D721Med (cell line): ENCODE data around the gene FGFR1OP2.

Experiments used
- DNase-seq: peaks from one replicate; pipeline ENCODE4 v3.0.0; 2011; ENCODE audit warnings: low spot score; ENCODE audit not compliant: insufficient read length
- FAIRE-seq: peaks from 2 replicates; lab custom pipeline; 2011; peaks lifted over from hg19 to GRCh38; lab: Jason Lieb, UNC
- TF ChIP-seq, protein P1 (sequence below): IDR thresholded peaks from 2 replicates; pipeline ENCODE4 v1.5.1; 2012; ENCODE audit warnings: mild to moderate bottlenecking, control low read depth; ENCODE audit not compliant: insufficient read depth; ENCODE audit errors: missing control alignments

The FGFR1OP2 gene

DNA sequence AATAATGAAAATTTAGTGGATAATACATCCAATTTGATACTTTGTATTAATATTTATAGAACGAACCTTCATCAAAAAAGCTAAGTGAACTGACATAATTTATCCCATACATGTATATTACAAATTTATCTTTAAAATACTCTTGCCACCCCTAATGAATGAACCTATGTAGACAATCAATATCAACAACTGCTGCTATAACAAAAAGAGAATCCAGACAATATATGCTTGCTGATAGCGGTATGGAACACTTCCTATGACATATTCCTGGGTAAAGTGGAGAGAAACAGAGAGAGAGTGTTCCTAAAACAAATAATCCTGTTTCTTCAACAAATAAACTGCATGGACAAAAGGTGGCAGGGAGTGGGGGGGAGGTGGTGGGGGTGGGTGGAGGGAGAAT lies 44.6 kb downstream of the FGFR1OP2 start:
- FAIRE-seq (no peak), DNase-seq (no peak)
- TF ChIP-seq, protein P1, sequence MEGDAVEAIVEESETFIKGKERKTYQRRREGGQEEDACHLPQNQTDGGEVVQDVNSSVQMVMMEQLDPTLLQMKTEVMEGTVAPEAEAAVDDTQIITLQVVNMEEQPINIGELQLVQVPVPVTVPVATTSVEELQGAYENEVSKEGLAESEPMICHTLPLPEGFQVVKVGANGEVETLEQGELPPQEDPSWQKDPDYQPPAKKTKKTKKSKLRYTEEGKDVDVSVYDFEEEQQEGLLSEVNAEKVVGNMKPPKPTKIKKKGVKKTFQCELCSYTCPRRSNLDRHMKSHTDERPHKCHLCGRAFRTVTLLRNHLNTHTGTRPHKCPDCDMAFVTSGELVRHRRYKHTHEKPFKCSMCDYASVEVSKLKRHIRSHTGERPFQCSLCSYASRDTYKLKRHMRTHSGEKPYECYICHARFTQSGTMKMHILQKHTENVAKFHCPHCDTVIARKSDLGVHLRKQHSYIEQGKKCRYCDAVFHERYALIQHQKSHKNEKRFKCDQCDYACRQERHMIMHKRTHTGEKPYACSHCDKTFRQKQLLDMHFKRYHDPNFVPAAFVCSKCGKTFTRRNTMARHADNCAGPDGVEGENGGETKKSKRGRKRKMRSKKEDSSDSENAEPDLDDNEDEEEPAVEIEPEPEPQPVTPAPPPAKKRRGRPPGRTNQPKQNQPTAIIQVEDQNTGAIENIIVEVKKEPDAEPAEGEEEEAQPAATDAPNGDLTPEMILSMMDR = no peak

DNA sequence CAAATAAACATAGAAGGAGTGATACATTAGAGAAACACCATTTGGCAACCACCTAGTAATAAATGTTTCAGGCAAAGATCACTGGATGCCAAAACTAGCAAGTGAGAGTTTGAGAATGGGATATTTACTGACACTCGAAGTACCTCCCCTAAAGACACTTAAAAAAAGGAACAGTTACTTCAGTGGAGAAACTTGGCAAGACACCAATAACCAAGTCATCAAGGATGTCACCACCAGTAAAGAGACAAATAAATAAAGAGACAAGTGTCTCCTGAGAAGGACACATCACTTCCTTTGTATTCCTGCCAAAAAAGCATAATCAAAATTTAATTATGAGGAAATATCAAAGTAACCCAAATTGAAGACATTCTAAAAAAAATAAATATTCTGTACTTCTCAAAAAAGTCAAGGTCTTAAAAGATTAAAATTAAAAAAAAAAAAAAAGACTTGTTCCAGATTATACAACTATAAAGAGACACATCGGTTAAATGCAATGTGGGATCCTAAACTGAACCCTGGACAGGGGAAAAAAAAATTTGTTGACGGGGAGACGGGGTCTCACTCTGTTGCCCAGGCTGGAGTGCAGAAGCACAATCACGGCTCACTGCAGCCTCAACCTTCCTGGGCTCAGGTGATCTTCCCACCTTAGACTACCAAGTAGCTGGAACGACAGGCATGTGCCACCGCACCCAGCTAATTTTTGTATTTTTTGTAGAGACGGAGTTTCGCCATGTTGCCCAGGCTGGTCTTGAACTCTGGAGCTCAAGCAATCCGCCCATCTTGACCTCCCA lies 49.6 kb downstream of the FGFR1OP2 start:
- TF ChIP-seq, protein P1 = no peak

DNA sequence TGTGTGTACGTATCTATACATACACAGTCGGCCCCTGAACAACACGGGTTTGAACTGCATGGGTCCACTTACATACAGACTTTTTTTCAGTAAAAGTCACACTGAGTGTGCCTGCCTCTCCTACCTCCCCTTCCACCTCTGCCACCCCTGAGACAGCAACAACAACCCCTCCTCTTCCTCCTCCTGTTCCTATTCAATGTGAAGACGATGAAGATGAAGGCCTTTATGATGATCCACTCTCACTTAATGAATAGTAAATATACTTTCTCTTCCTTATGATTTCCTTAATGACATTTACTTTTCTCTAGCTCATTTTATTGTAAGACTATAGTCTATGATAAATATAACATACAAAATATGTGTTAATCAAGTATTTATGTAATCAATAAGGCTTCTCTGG lies 50.4 kb downstream of the FGFR1OP2 start:
- FAIRE-seq (no peak), DNase-seq (no peak)
- TF ChIP-seq, protein P1 = no peak

More for the DNA sequence above, 49.6 kb downstream of the FGFR1OP2 start:
- DNase-seq = no peak
- FAIRE-seq = no peak

DNA sequence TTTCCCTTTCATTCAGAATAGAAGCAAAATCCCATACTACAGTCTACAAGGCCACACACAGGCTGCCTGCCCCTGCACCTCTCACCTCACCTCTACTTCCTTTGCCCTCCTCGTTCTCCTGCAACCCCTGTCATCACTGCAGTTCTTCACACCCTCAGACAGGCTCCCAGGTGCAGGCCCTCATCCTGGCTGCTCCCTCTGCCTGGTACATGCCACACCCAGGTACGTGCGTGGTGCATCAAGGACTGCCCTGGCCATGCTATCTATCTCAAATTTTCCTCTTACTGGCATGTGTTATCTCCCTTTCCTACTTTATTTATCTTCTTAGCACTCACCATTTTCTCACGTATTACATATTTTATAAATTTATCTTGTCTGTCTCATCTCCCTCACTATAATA lies 51.6 kb downstream of the FGFR1OP2 start:
- TF ChIP-seq, protein P1 = no peak
- DNase-seq (no peak), FAIRE-seq (no peak)

DNA sequence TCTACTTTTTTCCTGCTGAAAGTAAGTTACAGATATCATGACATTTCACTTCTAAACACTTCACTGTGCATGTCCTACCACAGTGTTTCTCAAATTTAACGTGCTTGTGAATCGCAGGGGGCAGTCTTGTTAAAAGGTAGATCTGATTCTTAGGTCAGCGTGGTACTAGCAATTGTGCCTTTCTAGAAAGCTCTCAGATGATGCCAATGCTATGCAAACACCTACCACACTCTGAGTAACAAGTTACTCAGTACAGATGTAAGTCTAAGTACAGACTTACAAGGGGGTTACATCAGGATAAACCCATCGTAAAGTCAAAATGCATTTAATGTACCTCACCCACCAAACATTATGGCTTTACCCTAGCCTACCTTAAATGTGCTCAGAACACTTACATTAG lies 53.6 kb downstream of the FGFR1OP2 start:
- no peak for FAIRE-seq
- TF ChIP-seq, protein P1 = no peak

DNA sequence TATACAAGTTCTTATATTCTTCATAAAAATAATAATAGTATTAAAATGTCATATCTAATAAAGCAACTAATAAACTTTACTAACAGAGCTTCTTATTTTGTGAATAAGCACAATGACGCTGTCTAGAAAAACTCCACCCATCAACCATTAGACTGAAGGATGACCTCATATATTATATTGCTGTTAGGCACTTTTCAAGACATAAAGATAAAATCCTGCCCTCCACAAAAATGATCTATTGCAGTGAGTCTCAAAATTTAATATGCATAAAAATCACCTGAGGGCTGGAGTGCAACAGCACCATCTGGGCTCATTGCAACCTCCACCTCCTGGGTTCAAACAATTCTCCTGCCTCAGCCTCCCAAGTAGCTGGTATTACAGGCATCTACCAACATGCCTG lies 55.8 kb downstream of the FGFR1OP2 start:
- DNase-seq (no peak), FAIRE-seq (no peak)
- TF ChIP-seq, protein P1 = no peak

More for the DNA sequence above, 53.6 kb downstream of the FGFR1OP2 start:
- DNase-seq = no peak

DNA sequence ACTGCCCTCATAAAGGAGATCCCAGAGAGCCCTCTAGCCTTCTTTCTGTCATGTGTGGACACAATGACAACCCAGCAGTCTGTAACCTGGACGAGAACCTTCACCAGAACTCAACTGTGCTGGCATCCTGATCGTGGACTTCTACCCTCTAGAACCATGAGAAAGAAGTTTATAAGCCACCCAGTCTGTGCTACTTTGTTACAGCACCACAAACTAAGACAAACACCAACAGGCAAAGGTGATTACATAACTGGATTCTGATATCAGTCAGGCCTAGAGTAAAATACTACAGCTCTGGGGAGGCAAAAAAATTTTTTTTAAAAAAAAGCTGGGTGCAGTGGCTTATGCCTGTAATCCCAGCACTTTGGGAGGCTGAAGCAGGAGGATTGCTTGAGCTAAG lies 57.4 kb downstream of the FGFR1OP2 start:
- no peak for FAIRE-seq
- no peak for DNase-seq
- TF ChIP-seq, protein P1 = no peak
